ENCODE data around the gene PAPPA2. TPM values are rescaled to one million over a fixed set of nuclear protein-coding genes. Genes with fewer than 3 reads are reported as not detected.
"Not testable (repeated sequence)": the region's sequence is repeated elsewhere in the genome, so short reads cannot be mapped to it uniquely, and the experiment has no call there.

Gene PAPPA2, protein sequence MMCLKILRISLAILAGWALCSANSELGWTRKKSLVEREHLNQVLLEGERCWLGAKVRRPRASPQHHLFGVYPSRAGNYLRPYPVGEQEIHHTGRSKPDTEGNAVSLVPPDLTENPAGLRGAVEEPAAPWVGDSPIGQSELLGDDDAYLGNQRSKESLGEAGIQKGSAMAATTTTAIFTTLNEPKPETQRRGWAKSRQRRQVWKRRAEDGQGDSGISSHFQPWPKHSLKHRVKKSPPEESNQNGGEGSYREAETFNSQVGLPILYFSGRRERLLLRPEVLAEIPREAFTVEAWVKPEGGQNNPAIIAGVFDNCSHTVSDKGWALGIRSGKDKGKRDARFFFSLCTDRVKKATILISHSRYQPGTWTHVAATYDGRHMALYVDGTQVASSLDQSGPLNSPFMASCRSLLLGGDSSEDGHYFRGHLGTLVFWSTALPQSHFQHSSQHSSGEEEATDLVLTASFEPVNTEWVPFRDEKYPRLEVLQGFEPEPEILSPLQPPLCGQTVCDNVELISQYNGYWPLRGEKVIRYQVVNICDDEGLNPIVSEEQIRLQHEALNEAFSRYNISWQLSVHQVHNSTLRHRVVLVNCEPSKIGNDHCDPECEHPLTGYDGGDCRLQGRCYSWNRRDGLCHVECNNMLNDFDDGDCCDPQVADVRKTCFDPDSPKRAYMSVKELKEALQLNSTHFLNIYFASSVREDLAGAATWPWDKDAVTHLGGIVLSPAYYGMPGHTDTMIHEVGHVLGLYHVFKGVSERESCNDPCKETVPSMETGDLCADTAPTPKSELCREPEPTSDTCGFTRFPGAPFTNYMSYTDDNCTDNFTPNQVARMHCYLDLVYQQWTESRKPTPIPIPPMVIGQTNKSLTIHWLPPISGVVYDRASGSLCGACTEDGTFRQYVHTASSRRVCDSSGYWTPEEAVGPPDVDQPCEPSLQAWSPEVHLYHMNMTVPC (N-terminal part only)
- 10 to 100 TPM in 3 of 4 donors, 1 to 10 TPM in 1; 2.2 to 77.1 (median 53.6) TPM for polyA plus RNA-seq (ENCODE audit: insufficient read length in 4 of 4)

DNA sequence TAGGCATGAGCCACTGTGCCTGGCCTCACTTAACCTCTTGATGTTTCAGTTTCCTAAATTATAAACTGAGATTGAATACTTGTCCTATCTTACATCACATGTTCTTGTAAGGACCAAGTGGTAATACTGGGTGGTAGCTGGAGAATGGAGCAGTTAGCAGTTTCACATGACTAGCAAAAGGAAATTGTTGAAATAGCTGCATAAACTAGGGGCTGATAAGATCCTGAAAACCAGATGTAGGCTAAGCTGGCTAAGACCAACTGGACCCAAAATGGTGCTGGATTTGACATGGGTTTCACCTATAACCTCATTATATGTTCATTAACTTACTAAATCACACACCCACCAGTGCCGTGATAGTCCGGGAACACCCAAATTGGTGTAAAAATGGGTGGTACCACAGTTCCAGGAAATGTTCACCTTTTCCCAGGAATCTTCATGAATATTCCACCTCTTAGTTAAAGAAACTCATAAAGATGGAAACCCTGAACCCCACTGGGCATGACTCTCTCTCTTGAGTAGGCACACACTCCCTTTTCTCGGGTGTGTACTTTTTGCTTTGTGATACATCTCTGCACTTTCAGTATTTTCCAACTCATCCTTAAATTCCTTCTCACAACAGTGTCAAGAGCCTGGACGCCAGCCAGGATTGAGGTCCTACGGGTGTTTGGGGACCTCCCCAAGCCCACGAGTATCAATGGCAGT is at the start of gene PAPPA2:
PAPPA2 (plus strand) TSS at position 502 of the 705 bp plus-strand sequence. CDS start 93,148 bp downstream, outside the sequence.
- no peak for DNase-seq (ENCODE audit: low read depth in 4 of 4, low spot score in 3 of 4)

DNA sequence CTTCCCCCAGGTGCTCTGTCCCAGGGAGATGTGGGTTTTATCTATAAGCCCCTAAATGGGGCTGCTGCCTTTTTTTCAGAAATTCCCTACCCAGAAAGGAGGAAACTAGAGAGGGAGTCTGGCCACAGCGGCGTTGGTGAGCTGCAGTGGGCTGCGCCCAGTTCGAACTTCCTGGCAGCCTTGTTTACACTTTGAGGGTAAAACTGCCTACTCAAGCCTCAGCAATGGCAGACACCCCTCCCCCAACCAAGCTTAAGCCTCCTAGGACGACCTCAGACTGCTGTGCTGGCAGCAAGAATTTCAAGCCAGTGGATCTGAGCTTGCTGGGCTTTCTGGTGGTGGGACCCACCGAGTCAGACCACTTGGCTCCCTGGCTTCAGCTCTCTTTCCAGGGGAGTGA is 46.2 kb upstream of the PAPPA2 start:
- DNase-seq (ENCODE audit: low read depth in 4 of 4, low spot score in 3 of 4), result no peak

DNA sequence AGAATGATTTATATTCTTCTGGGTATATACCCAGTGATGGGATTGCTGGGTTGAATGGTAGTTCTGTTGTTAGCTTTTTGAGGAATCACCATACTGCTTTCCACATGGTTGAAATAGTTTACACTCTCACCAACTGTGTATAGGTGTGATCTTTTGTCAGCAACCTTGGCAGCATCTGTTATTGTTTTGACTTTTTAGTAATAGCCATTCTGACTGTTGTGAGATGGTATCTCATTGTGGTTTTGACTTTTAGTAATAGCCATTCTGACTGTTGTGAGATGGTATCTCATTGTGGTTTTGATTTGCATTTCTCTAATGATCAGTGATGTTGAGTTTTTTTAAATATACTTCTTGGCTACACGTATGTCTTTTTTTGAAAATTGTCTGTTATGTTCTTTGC is 43.4 kb upstream of the PAPPA2 start:
- DNase-seq (ENCODE audit: low read depth in 4 of 4, low spot score in 3 of 4), result not testable (repeated sequence)

DNA sequence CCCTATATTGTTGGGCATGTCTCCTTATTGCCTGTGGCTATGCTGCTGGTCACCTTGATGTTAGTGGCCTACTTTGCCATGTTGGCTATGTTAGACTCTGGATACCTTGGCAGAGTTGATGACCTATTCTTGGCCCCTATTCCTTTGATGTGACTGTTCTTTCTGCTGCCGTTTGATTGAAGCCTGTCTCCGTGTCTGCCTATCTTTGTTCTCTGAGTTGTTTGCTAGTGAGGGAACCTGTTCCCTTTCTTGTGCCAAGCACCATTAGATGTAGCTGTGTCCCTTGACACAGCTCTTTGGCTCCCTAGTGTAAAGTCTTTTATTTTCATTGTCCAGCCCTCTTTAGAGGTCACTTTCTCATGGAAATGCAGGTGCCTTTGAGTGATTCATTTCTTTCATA is 28.7 kb upstream of the PAPPA2 start:
- no peak for DNase-seq (ENCODE audit: low read depth in 4 of 4, low spot score in 3 of 4)

DNA sequence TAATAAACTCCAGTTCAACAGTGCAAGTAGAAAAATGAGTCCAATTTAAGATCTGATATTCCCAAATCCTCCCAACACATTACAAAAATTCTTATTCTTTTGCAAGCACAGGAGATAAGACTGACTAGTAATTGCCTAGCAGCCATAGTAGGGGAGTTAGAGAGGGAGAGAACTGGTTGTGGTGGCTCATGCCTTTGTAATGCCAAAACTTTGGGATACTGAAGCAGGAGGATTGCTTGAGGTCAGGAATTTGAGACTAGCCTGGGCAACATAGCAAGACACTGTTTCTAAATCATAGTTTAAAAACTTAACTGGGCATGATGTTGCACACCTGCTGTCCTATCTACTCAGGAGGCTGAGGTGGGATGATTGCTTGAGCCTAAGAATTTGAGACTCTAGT is 26.7 kb upstream of the PAPPA2 start:
- no peak for DNase-seq (ENCODE audit: low read depth in 4 of 4, low spot score in 3 of 4)

DNA sequence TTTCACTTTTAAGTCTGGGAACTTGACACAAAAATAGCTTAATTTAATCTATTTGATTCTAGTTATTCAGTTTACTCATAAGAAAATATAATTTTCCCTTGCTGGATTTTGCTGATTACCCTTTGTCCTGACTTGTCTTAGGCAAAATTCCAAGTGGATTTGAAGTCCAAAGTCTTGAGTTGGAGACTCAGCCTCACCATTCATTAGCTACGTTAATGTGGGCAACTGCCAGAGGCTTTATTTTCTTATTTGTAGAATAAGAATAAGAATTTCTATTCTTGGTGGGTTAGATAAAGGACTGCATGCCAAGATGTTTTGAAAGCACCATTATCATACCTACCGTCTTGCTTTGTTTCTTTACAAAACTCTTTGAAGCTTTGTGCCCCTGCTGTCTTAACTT is 22.8 kb upstream of the PAPPA2 start:
- DNase-seq (ENCODE audit: low read depth in 4 of 4, low spot score in 3 of 4), result no peak

DNA sequence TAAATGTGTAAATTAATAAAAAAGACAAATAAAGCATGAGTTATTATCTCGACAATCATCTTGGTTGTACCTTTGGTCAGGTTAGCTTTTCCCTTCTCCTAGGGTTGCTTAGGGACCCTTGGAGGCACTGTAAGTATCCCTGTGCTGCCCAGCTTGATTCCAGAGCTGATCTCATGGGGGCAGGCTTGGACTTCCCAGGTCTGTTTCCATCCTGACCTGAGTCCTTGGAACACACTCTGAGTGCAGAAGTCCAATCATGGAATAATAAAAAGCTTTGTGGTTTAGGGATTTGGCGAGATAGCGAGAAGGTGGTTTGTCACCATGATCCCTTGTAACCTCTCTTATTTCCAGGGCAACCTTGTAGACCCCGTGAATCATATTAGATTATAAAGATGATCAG is 18.7 kb upstream of the PAPPA2 start:
- DNase-seq (ENCODE audit: low read depth in 4 of 4, low spot score in 3 of 4), result no peak

DNA sequence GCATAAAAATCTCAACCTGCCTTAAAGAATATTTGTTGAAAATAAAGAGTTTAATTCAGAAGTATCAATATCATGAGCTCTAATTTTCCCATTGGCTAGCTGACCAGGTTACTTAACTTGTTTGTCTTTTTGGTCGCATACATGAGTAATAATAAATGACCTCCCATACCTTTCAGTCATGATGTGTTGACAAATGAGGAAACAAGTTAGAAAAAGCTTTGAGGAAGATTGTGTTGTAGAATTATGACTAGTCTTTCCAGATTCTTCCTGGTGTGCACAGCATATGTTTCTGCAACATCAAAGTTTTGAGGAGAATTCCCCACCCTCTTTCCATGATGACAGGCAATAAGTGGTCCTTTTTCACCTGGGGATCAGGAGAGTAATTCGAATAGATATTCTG is 17.6 kb upstream of the PAPPA2 start:
- no peak for DNase-seq (ENCODE audit: low read depth in 4 of 4, low spot score in 3 of 4)

DNA sequence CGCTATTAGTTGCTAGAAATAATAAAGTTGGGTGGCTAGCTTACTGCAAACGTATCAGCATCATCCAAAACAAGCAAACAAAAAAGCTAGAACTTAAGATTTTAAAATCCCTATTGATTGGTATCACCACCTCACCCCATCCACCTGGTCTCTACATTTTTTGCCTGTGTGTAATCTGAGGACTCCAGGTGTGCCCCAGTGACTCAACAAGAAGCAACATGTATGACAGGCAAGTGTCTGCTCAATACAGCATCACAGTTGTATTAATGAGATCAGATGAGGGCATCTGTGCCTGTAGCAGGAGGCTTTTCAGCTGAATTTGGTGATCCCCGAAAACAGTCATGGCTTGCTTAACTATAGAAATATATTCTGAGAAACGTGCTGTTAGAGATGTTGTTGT is 14.6 kb upstream of the PAPPA2 start:
- no peak for DNase-seq (ENCODE audit: low read depth in 4 of 4, low spot score in 3 of 4)

DNA sequence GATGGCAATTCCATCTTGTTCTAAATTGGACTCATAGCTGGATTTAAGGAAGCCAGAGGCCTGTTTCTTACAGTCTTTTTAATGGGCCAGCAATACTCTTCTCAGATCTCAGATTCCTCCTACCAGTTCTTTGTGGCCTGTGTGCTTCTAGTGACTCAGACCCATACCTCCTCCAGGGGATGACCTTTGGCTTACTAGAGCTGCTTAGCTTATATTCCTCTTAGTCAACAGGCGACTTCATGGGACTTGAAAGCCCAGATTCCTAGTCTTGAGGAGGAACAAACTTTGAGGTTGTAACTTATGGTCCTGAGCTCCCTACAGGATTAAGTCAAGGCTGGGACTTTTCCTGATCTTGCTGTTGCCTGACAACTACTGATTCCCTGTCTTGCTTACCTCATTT is 12.4 kb upstream of the PAPPA2 start:
- DNase-seq (ENCODE audit: low read depth in 4 of 4, low spot score in 3 of 4), result no peak

DNA sequence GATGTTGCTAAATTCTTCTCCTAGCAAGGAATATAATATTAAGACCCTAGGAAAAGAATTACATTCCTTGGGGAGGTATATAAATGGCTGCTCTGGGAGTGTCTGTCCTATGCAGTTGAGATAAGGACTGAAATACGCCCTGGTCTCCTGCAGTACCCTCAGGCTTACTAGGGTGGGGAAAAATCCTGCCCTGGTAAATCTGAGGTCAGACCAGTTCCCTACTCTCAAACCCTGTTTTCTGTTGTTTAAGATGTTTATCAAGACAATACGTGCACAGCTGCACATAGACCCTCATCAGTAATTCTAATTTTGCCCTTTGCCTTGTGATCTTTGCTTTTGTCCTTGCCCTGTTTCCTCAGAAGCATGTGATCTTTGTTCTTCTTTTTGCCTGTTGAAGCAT is 11.2 kb upstream of the PAPPA2 start:
- not testable (repeated sequence) for DNase-seq (ENCODE audit: low read depth in 4 of 4, low spot score in 3 of 4)

DNA sequence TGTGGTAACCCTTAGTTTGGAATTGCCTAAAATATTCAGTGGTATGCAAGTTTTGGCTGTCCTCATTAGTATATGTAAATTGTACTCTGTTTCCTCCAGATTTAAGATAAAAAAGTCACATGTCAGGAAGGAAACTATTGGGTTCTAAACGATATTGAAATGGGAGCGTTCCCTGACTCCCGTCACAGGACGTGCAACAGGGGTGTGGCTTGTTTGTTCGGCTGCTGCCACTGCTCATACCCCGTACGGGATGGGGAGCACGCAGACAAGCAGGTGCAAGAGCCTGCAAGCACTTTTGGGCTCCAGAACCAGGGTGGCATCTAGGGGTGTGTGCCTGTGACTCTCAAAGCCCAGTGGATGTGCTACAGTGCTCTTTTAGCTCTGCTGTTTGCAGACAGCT is 6.2 kb upstream of the PAPPA2 start:
- no peak for DNase-seq (ENCODE audit: low read depth in 4 of 4, low spot score in 3 of 4)

DNA sequence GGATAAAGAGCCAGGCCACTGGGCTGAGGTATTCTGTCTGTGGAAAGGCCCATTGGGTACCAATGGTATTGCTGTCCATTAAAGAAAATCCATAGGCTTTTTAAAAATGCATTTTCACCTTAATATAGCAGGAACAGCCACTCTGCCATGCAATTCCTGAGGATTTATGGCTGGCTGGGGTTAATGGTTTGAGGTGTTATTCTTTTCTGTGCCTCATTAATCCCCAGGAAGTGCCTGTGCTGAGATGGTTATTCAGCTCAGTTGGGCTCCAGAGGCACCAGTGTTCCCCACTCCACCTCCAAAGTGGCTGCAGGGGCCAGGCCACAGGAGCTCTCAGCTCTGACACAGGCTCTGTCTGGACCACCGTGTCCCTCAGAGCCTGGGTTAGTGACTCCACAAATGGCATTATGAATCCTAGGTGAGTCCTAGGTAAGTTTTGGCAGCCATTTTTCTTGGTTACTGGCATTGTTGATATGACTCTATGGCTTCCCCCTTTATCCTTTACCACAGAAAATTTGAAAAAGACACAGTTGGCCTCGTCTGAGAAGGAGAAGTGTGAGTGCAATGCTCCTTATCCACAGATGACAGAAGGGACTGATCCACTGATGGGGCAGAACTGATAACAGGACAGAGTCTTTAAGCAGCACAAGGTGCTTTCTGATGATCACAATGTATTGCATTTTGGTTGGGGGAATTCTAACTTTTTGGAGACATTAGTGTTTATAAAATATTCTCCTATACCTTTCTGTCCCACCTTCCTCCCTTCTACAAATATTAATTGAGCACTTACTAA is 2.2 kb upstream of the PAPPA2 start:
- peak; percentile 31 to 74 (median 46) for DNase-seq (ENCODE audit: low read depth in 4 of 4, low spot score in 3 of 4)

DNA sequence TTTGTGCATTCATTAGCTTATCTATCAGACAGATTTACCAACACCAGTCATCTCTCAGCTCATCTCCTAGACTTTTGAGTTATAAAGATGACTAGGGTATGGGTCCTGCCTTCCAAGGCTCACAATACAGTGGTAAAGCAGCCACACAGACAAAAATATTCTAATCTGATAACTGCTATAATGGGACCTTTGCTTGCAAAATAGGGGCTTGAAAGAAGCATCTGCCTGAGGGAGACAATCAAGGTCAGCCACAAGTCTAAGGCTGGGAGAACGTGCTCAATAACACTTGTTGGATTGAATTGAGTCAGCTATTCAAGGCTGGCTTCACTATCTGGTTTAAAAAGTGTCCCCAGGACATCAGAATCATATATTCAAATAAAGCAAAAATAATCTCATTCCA is 1.4 kb upstream of the PAPPA2 start:
- no peak for DNase-seq (ENCODE audit: low read depth in 4 of 4, low spot score in 3 of 4)

DNA sequence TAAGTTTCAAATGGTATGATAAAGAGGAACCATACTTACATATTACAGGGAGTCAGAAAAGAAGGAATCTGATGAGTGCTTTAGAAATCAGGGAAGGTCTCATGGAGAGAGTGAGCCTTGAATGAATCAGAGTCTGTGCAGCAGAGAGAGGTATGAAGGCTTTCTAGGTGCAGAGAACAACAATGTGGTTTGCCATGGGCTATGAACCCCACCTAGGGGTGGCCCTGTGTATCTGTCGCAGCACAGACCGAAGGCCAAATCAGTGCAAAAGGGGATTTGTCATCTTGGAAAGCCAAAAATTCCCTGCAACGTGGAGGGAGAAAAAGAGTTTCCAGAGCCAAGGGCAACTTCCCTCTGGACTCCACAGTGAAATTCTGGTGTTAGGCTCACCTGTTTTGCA is 3.5 kb downstream of the PAPPA2 start:
- DNase-seq (ENCODE audit: low read depth in 4 of 4, low spot score in 3 of 4), result no peak

DNA sequence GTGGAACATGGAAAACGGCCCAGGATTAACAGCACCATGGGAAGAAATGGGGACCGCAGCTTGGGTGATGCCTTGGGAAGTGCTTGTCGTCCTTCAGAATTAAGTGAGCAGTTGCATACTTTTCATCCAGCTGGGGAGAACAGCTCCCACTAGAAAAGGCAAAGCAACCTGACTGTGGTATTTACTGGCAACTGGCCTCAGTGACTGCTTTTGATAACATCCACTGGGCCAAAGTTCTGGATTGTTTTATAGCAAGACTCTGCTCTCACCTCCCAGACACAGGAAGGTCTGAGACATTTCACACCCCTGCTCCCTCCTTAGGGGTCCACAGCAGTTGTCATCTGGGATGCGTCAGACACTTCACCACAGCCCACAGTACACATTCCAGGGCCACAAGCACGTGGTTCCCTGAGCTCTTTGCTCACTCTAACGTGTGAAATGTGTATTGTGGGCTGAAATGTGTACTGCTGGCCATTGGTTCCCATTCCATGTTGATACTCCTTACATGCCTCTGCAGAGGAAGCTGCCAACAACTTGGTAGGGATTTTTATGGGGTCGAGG is 6.6 kb downstream of the PAPPA2 start:
- DNase-seq (ENCODE audit: low read depth in 4 of 4, low spot score in 3 of 4), result no peak

DNA sequence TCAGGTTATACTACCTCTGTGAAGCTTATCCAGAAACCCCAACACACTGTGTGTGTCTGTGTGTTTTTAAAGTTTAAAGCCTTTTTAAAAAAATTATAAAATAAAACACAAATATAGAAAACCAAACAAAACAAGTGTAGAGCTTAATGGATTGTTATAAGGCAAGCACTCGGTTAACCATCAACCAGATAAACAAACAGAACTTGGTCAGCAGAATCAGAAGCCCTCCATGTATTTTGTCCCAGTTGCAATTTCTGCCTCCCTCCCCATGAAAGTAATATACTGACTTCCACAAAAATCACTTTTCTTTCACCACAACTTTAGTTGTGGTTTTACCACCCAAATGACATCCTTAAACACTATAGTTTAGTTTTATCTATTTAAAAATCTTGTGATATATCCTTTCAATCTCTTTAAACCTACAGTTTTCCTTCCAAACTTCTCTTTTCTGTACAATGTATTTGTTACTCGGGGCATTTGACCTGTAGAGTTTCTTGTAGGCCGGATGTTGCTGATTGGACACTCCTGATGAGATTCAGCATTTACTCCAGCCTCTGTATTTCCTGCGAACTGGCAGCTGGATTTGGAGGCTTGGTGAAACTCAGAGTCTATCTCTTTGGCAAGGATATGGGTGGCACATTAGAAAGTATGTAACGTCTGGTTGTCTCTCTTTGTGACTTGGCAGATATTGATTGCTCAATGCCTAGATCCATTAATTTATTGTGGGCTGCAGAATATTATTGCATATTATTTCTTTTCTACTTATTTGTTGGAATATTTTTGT is 8.6 kb downstream of the PAPPA2 start:
- no peak for DNase-seq (ENCODE audit: low read depth in 4 of 4, low spot score in 3 of 4)

DNA sequence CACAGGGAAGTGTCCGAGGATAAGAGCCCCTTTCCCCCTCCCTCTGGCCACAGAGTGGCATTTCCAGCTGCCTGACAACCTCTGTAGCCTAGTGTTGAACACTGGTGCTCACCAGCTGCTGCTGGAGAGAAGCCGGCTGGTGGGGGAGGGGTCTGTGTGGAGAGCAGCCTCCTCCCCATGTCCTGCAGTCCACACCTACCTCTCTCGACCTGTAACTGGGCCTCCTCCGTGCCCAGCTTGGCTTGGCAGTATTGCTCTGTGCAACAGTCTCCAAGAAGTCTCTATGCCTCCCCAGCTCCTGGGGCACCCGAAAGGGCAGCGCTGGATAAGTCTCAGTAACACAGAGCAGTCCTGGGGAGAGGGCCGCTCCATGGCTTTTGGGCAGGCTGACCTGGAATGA is 17.0 kb downstream of the PAPPA2 start:
- DNase-seq (ENCODE audit: low read depth in 4 of 4, low spot score in 3 of 4), result peak in 1 of 4 donors; percentile 25

DNA sequence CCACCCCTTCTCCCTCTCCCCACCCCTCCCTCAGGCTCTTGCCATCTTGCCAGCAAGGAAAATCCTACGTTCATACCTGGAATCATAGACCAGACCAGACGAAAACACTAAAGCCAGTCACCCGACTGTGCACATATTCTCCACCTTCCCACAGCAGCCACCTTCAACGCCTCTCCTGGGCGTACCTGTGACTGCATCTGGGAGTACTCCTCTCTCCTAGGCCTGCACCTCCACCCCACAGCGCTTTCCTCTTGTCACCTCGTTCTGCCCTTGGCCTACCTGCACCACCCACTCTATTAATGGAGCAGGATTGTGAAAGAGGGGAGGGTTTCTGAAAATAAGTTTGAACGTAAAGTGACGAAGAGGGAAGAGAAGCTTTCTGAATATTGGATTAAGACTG is 17.8 kb downstream of the PAPPA2 start:
- DNase-seq (ENCODE audit: low read depth in 4 of 4, low spot score in 3 of 4), result no peak
